Measurements from ENCODE around the gene NDUFS8.

DNA sequence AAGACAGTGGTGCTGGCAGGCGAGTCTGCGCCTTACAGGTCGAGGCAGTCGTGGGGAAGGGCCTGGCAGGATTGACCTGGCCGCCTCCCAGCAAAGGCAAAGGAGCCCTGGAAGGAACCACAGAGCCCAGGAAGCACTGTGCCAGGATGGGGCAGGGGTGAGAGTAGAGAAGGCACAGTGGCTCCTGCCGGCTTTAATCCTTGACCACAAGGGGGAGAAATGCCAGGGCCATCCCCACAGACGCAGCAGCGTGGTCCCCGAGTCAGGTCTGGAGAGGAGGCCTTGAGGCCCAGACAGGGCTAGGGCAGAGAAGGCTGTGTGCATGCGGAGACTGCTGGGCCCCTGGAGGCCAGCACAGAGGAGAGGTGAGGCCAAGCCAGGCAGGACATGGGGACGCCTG is 9.9 kb upstream of the NDUFS8 start:
- TF ChIP-seq EZH2phosphoT487 (IDR thresholded peaks at IDR 0.05; ENCODE audit: insufficient read depth, low read depth) (no peak), EZH2 (IDR thresholded peaks at IDR 0.05; ENCODE audit: insufficient read depth, poor library complexity, severe bottlenecking) (no peak)
